ENCODE data around the gene SMCR8. TPM values are rescaled to one million over a fixed set of nuclear protein-coding genes. Genes with fewer than 3 reads are reported as not detected.
"Not testable (repeated sequence)": the region's sequence is repeated elsewhere in the genome, so short reads cannot be mapped to it uniquely, and the experiment has no call there.

Gene SMCR8
- polyA plus RNA-seq, 4 donors = 11.2 to 17.2 (median 14.9) TPM

DNA sequence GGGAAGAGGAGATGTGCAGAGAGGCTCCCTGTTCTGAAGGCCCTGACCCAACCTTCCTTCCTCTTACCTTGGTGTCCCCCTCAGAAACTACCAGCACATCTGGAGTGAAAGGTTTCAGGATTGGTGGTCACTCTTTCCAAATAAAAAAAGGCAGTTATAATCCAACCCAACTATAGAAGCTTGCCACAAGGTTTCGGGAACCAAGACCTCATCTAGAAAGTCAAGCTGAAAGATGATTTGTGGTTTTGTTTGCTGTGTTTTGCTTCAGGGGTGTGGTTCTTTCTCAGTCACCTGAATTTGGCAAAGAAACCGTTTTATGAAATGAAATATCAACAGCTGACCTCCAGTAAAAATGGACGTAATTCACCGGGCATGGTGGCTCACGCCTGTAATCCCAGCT, 28.9 kb downstream of the SMCR8 start:
- no peak for DNase-seq (ENCODE audit: low read depth in 4 of 4, low spot score in 3 of 4)

DNA sequence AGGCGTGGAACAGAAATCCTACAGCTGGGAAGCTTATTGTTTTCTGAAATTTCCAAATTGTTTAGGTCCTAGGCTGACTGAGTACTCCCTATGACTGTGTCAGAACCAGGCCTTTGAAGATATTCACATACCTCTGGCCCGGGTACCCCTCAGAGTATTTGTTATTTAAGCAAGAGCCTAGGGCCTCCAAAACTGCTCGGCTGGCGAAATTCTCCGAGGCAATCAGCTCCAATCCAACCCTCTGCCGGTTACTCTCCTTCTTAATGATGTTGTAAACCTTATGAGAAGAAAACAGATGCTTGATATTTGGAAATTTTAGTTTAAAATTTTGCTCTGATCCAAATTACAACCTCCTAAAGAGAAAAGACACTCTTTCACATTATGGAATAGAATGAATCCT, 38.4 kb downstream of the SMCR8 start:
- DNase-seq (ENCODE audit: low read depth in 4 of 4, low spot score in 3 of 4) = no peak

DNA sequence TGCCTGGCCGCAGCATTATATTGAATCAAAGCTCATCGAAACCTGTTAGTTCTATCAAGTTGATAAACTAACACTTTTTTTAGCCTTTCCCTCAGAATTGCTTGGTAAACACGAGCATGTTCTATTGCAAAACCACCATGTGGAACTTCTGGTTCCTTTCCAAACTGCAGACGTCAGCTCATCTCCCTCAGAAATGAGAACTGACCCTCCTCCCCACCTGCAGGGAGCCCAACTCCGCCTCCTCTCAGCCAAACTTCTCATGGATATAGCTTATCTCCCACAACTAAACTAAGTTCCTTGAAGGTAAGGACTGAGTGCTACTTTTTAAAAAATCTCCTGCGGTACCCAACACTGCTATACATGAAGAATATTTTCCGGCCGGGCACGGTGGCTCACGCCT, 41.5 kb downstream of the SMCR8 start:
- DNase-seq (ENCODE audit: low read depth in 4 of 4, low spot score in 3 of 4) = no peak

- no peak for DNase-seq (ENCODE audit: low read depth in 4 of 4, low spot score in 3 of 4)
Observed at GRCh38 chr17:18360518-18360917, 45.4 kb downstream of the SMCR8 start.

- no peak for DNase-seq (ENCODE audit: low read depth in 4 of 4, low spot score in 3 of 4)
Observed at GRCh38 chr17:18361837-18362697, 47.0 kb downstream of the SMCR8 start.

- DNase-seq (ENCODE audit: low read depth in 4 of 4, low spot score in 3 of 4) = no peak
Observed at GRCh38 chr17:18362698-18363100, 47.6 kb downstream of the SMCR8 start.

DNA sequence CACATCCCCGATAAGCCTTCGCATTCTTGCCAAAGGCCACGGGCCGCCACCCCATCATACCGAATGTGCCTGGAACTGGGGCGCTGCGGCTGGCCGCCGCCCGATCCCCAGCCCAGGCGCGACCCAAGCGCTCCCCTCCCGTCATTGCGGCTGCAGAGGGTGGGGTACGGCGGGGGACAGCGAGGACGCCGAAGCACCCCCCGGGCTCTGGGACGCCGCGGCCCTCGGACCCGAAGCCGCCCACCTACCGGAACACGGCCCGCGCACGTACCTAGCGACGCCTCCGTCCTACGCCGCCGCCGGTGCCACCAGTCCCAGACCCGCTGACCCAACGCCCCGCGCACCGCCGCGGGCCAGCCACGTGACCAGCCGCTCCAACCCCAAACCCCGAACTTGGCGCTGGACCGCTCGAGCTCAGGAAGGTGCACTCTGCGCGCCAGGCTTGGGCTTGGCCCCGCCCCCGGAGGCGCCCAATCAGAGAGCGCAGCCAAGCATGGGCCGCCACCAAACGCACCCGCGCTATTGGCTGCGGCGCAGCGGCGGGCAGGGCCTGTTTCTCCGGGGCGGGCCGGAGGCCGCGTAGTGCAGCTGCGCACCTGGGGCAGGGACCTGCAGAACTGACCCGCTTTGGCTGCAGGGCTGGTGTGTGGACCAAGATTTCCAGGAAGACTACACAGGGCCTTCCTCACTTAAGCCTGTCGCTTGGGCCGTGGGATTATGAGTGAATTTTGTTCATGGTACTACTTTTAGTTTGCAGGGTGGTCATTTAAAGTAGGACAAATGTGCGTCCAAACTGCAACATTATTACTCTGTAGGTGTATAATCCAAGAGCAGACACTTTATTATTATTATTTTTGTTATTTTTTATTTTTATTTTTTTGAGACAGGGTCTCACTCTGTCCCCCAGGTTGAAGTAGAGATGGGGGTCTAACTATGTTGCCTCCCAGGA, 48.3 kb downstream of the SMCR8 start, which contains the start of gene SHMT1:
Gene SHMT1, minus strand, starts transcription at position 450 of the 949 bp plus-strand sequence. CDS start 7,569 bp downstream, outside the sequence.
- peak in 3 of 4 donors; percentile 74 to 85 (median 76) for DNase-seq (ENCODE audit: low read depth in 4 of 4, low spot score in 3 of 4)

- DNase-seq (ENCODE audit: low read depth in 4 of 4, low spot score in 3 of 4) = no peak
Observed at GRCh38 chr17:18364166-18364565, 49.1 kb downstream of the SMCR8 start.

GRCh38 chr17:18368946-18369345, 53.9 kb downstream of the SMCR8 start:
- DNase-seq (ENCODE audit: low read depth in 4 of 4, low spot score in 3 of 4) = no peak

DNA sequence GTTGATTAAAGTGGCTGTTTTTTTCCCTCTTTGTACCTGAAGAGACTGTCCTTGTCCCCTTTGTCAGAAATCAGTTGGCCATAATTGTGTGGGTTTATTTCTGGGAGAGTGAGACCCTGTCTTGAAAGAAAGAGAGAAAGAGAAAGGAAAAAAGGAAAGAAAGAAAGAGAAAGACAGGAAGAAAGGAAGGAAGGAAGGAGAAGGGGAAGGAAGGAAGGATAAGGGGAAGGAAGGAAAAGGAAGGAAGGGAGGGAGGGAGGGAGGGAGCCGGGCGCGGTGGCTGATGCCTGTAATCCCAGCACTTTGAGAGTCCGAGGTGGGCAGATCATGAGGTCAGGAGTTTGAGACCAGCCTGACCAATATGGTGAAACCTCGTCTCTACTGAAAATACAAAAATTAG, 55.7 kb downstream of the SMCR8 start:
- DNase-seq (ENCODE audit: low read depth in 4 of 4, low spot score in 3 of 4) = no peak

- no peak for DNase-seq (ENCODE audit: low read depth in 4 of 4, low spot score in 3 of 4)
Observed at GRCh38 chr17:18371455-18371854, 56.4 kb downstream of the SMCR8 start.

DNA sequence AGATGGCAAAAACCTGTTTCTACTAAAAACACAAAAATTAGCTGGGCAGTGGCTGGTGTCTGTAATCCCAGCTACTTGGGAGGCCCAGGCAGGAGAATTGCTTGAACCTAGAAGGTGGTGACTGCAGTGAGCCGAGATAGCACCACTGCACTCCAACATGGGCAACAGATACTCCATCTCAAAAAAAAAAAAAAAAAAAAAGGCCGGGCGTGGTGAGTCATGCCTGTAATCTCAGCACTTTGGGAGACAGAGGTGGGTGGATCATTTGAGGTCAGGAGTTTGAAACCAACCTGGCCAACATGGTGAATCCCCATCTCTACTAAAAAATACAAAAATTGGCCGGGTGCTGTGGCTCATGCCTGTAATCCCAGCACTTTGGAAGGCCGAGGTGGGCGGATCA, 58.1 kb downstream of the SMCR8 start:
- not testable (repeated sequence) for DNase-seq (ENCODE audit: low read depth in 4 of 4, low spot score in 3 of 4)

- DNase-seq (ENCODE audit: low read depth in 4 of 4, low spot score in 3 of 4) = no peak
Observed at GRCh38 chr17:18374216-18374615, 59.1 kb downstream of the SMCR8 start.

Other genes starting within 250 kb of the SMCR8 start
- gene DRG2, start 227.3 kb upstream of the SMCR8 start, polyA plus RNA-seq (ENCODE audit: insufficient read length in 4 of 4) = 10 to 100 TPM; 29.6 to 44.7 (median 36.2) TPM
- 1 to 10 TPM; 2.9 to 6.2 (median 4.7) TPM for gene MYO15A, start 206.5 kb upstream of the SMCR8 start, polyA plus RNA-seq (ENCODE audit: insufficient read length in 4 of 4)
- 10 to 100 TPM; 58.8 to 70.6 (median 67.5) TPM for gene ALKBH5, start 131.5 kb upstream of the SMCR8 start, polyA plus RNA-seq (ENCODE audit: insufficient read length in 4 of 4)
- 10 to 100 TPM; 26.8 to 43.2 (median 32.3) TPM for gene LLGL1, start 89.7 kb upstream of the SMCR8 start, polyA plus RNA-seq (ENCODE audit: insufficient read length in 4 of 4)
- 100 to 1,000 TPM; 125 to 154 (median 138) TPM for gene FLII, start 56.6 kb upstream of the SMCR8 start, polyA plus RNA-seq (ENCODE audit: insufficient read length in 4 of 4)
- gene MIEF2, start 54.6 kb upstream of the SMCR8 start, polyA plus RNA-seq (ENCODE audit: insufficient read length in 4 of 4) = 10 to 100 TPM; 13.7 to 17.9 (median 14.1) TPM
- gene TOP3A, start 299 bp upstream of the SMCR8 start, polyA plus RNA-seq (ENCODE audit: insufficient read length in 4 of 4) = 10 to 100 TPM; 35.4 to 52.4 (median 42.5) TPM
- 10 to 100 TPM; 15.3 to 62.8 (median 50.2) TPM for gene SHMT1, start 48.3 kb downstream of the SMCR8 start, polyA plus RNA-seq (ENCODE audit: insufficient read length in 4 of 4)
- 1 to 10 TPM in 1 of 4 donors, under 1 TPM in 2, not detected in 1; 0.11 to 1.1 (median 0.76) TPM for gene EVPLL, start 62.5 kb downstream of the SMCR8 start, polyA plus RNA-seq (ENCODE audit: insufficient read length in 4 of 4)
- gene LGALS9C, start 161.5 kb downstream of the SMCR8 start, polyA plus RNA-seq (ENCODE audit: insufficient read length in 4 of 4) = under 1 TPM in 2 of 4 donors, not detected in 2; 0.08 to 0.20 TPM

All from left renal pelvis (tissue), 4 donors.